ENCODE measurements around the gene MRPL38.
"Not testable (repeated sequence)": the region's sequence is repeated elsewhere in the genome, so short reads cannot be mapped to it uniquely, and the experiment has no call there.

MRPL38 gene

GRCh38 chr17:75874323-75875181 is 30.1 kb downstream of the MRPL38 start:
- no peak for DNase-seq

GRCh38 chr17:75873587-75874322 is 30.9 kb downstream of the MRPL38 start:
- DNase-seq, result no peak

GRCh38 chr17:75872434-75873351 is 32.0 kb downstream of the MRPL38 start:
- no peak for DNase-seq

GRCh38 chr17:75870228-75870627 is 34.5 kb downstream of the MRPL38 start:
- DNase-seq, result not testable (repeated sequence)

GRCh38 chr17:75869282-75870141 is 35.2 kb downstream of the MRPL38 start:
- no peak for DNase-seq

GRCh38 chr17:75868730-75869281 is 35.9 kb downstream of the MRPL38 start:
- not testable (repeated sequence) for DNase-seq

GRCh38 chr17:75865404-75866188 is 39.1 kb downstream of the MRPL38 start:
- DNase-seq, result not testable (repeated sequence)

- DNase-seq, result not testable (repeated sequence)
Measured at GRCh38 chr17:75864887-75865286, 39.8 kb downstream of the MRPL38 start.

GRCh38 chr17:75864448-75864871 is 40.2 kb downstream of the MRPL38 start:
- DNase-seq, result peak; percentile 49

GRCh38 chr17:75861927-75862317 is 42.8 kb downstream of the MRPL38 start:
- no peak for DNase-seq

- not testable (repeated sequence) for DNase-seq
Measured at GRCh38 chr17:75859358-75859757, 45.3 kb downstream of the MRPL38 start.

GRCh38 chr17:75856062-75856756 is 48.5 kb downstream of the MRPL38 start:
- DNase-seq, result no peak

GRCh38 chr17:75855310-75856061 is 49.2 kb downstream of the MRPL38 start, which contains the start of gene WBP2:
WBP2 (minus strand) TSS chr17:75855335; CDS start chr17:75855297, 38 bp downstream.
- DNase-seq, result peak; percentile 99

- DNase-seq, result no peak
Measured at GRCh38 chr17:75854881-75855309, 49.8 kb downstream of the MRPL38 start.

GRCh38 chr17:75854101-75854748 is 50.5 kb downstream of the MRPL38 start:
- DNase-seq, result no peak

GRCh38 chr17:75853433-75853832 is 51.3 kb downstream of the MRPL38 start:
- no peak for DNase-seq

GRCh38 chr17:75851693-75851991 is 53.0 kb downstream of the MRPL38 start:
- not testable (repeated sequence) for DNase-seq

GRCh38 chr17:75850928-75851692 is 53.6 kb downstream of the MRPL38 start:
- DNase-seq, result no peak

Measured in GDM1 (cell line).